Spleen (tissue), 11 donors: Measurements from ENCODE around the gene DCTPP1. TPM values are rescaled to one million over a fixed set of nuclear protein-coding genes. Genes with fewer than 3 reads are reported as not detected.

Experiments
- DNase-seq: peaks from one replicate; pipeline ENCODE4 v3.0.0-alpha.2; 2020
- H3K27ac ChIP-seq, 8 donors: fragments of 200-600 bp; sonication (generic) in 7 of 8; 1 replicate in 4 of 8; 2 replicates in 4 of 8; pipeline versions ENCODE4 v1.5.0 to v1.8.0; 2016 to 2021; ENCODE audit warnings: inconsistent platforms in 4 of 8, mild to moderate bottlenecking in 4 of 8, moderate library complexity in 1 of 8
- H3K27me3 ChIP-seq, 7 donors: fragments of 200-600 bp; sonication (generic) in 6 of 7; replicated peaks in 1 of 7; 1 replicate in 4 of 7; 2 replicates in 3 of 7; pipeline versions ENCODE4 v1.5.0 to v1.8.0; 2016 to 2021; ENCODE audit warnings: inconsistent platforms in 3 of 7, mild to moderate bottlenecking in 1 of 7
- H3K36me3 ChIP-seq, 6 donors: fragments of 200-600 bp; sonication (generic) in 5 of 6; 1 replicate in 4 of 6; 2 replicates in 2 of 6; pipeline versions ENCODE4 v1.5.0 to v1.8.0; 2016 to 2021; ENCODE audit warnings: inconsistent platforms in 2 of 6
- H3K4me1 ChIP-seq, 6 donors: fragments of 200-600 bp; sonication (generic) in 5 of 6; 1 replicate in 3 of 6; 2 replicates in 3 of 6; pipeline versions ENCODE4 v1.5.0 to v1.8.0; 2016 to 2021; ENCODE audit warnings: inconsistent platforms in 3 of 6
- H3K4me3 ChIP-seq, 8 donors: fragments of 200-600 bp; sonication (generic) in 7 of 8; 1 replicate in 4 of 8; 2 replicates in 4 of 8; pipeline versions ENCODE4 v1.5.0 to v1.8.0; 2016 to 2021; ENCODE audit warnings: inconsistent platforms in 4 of 8, mild to moderate bottlenecking in 4 of 8, moderate library complexity in 2 of 8
- H3K9me3 ChIP-seq, 8 donors: fragments of 200-600 bp; sonication (generic) in 7 of 8; 1 replicate in 4 of 8; 2 replicates in 4 of 8; pipeline versions ENCODE4 v1.5.0 to v1.8.0; 2016 to 2021; ENCODE audit warnings: inconsistent platforms in 4 of 8
- CTCF ChIP-seq, 11 experiments: fragments of 200-600 bp in 7 of 11; fragments of 450-650 bp in 4 of 11; sonication (generic) in 4 of 11; IDR thresholded peaks in 8 of 11; conservative IDR thresholded peaks in 3 of 11; 1 replicate in 7 of 11; 2 replicates in 4 of 11; pipeline versions ENCODE4 v1.4.0 to v1.8.0; 2016 to 2021; ENCODE audit warnings: antibody characterized with exemption in 11 of 11, inconsistent platforms in 4 of 11, mild to moderate bottlenecking in 1 of 11
- POLR2A ChIP-seq, 3 donors: fragments of 450-650 bp; IDR thresholded peaks; one replicate each; pipeline ENCODE4 v1.5.1; 2017; ENCODE audit warnings: antibody characterized with exemption in 3 of 3, mild to moderate bottlenecking in 1 of 3
- POLR2AphosphoS5 ChIP-seq, 3 donors: sonication (generic); formaldehyde crosslinking; IDR thresholded peaks; one replicate each; pipeline ENCODE4 v1.5.1; 2017; ENCODE audit warnings: antibody characterized with exemption in 3 of 3
- WGBS, 5 donors: extraction: QIAGEN DNeasy Blood & Tissue Kit in 3 of 5; methylation state at CpG; one replicate each; pipeline versions ENCODE4 v1.1.5 to v1.1.7; 2013 to 2018; 5-methylcytosine and 5-hydroxymethylcytosine counted together
- intact Hi-C: fragments of 100-400 bp; cut with DNase I; formaldehyde crosslinking; loops from one replicate; pipeline ENCODE4 v1.15.0; 2023; ENCODE audit warnings: low total_unique reads
- polyA plus RNA-seq, 3 donors: library from polyadenylated mRNA; stranded (reverse); fragments of 200-250 nt; gene quantifications; one replicate each; pipeline ENCODE4 v1.2.1, GENCODE V29; 2013
- total RNA-seq, 7 donors: library from RNA; depleted of rRNA in 3 of 7; stranded (reverse); fragments of >200 nt in 3 of 7; fragmentation: NEBNext Ultra II Directional in 4 of 7; extraction: Animal tissue kit (Norgen Biotek cat#: 25700) in 4 of 7; gene quantifications; one replicate each; pipeline versions ENCODE4 v1.1.0 to v1.2.1, GENCODE V29; 2016 to 2021
- donor health status: healthy with polysubstance abuse.
- donor health status: DM: no; HTN: no; CAD: no; lungs with moderate emphysema.
- donor health status: DM: no; HTN: no; CAD: no.
- donor health status: Bipolar disorder and iron deficiency.
- donor health status: healthy.
- donor health status: DM: no; HTN: no; CAD: no.
- donor health status: DM: yes; HTN: yes; CAD: no.

Gene DCTPP1
- total and polyA plus RNA-seq, 10 donors, result 17.6 to 49.1 (median 29.0) TPM

GRCh38 chr16:30417529-30418349 lies 12.1 kb downstream of the DCTPP1 start:
- H3K4me1 ChIP-seq, result peaks cover 4 to 21% (median 16%) of the 10 kb centered on the region in 6 donors
- DNase-seq, result peak; percentile 98
- 0 to 3% (median 1%) methylated on average over 22 to 140 of the region's 140 CpGs for WGBS, 5 donors
- peak in 1 of 3 donors; percentile 24 for TF ChIP-seq POLR2A (IDR thresholded peaks at IDR 0.05)
- peak in 9 of 11 experiments; percentile 10 to 48 (median 33) for TF ChIP-seq CTCF (IDR thresholded peaks at IDR 0.05 in 8 of 11, conservative IDR thresholded peaks at IDR 0.05 in 3 of 11)
- TF ChIP-seq POLR2AphosphoS5 (IDR thresholded peaks at IDR 0.05), result peak; percentile 90 to 94 (median 91)
- H3K27ac ChIP-seq, result peak overlapping the region; percentile 86 to 94 (median 89)
- no peaks in the 10 kb centered on the region for H3K9me3 ChIP-seq
- H3K27me3 ChIP-seq, result no peaks in the 10 kb centered on the region
- peak overlapping the region; percentile 51 to 77 (median 67) for H3K4me3 ChIP-seq
- peaks cover 0 to 40% (median 17%) of the 10 kb centered on the region in 6 donors for H3K36me3 ChIP-seq
- intact Hi-C loops, result no loop called here

- H3K9me3 ChIP-seq, result no peaks in the 10 kb centered on the region
- H3K36me3 ChIP-seq, result peaks cover 0 to 39% (median 11%) of the 10 kb centered on the region in 6 donors
- H3K27ac ChIP-seq, result peak overlapping the region; percentile 86 to 94 (median 89)
- WGBS, 5 donors, result 64 to 81% (median 70%) methylated on average over 16 to 18 of the region's 18 CpGs
- H3K4me1 ChIP-seq, result peaks cover 4 to 25% (median 16%) of the 10 kb centered on the region in 6 donors
- TF ChIP-seq POLR2A (IDR thresholded peaks at IDR 0.05) (no peak), CTCF (IDR thresholded peaks at IDR 0.05 in 8 of 11, conservative IDR thresholded peaks at IDR 0.05 in 3 of 11) (no peak), POLR2AphosphoS5 (IDR thresholded peaks at IDR 0.05) (no peak)
- DNase-seq, result no peak
- H3K4me3 ChIP-seq, result peak overlapping the region; percentile 51 to 77 (median 67)
- no peaks in the 10 kb centered on the region for H3K27me3 ChIP-seq
- intact Hi-C loops, result no loop called here
Measured at GRCh38 chr16:30416624-30417528, 13.0 kb downstream of the DCTPP1 start.

GRCh38 chr16:30416047-30416603 lies 13.7 kb downstream of the DCTPP1 start:
- 92 to 98% (median 96%) methylated on average over 4 of the region's 4 CpGs for WGBS, 5 donors
- TF ChIP-seq POLR2A (IDR thresholded peaks at IDR 0.05) (no peak), POLR2AphosphoS5 (IDR thresholded peaks at IDR 0.05) (no peak), CTCF (IDR thresholded peaks at IDR 0.05 in 8 of 11, conservative IDR thresholded peaks at IDR 0.05 in 3 of 11) (no peak)
- intact Hi-C loops, result no loop called here
- peaks cover 0 to 36% (median 8%) of the 10 kb centered on the region in 6 donors for H3K36me3 ChIP-seq
- no peak overlapping the region for H3K27ac ChIP-seq
- no peak for DNase-seq
- H3K9me3 ChIP-seq, result no peaks in the 10 kb centered on the region
- peaks cover 4 to 25% (median 16%) of the 10 kb centered on the region in 6 donors for H3K4me1 ChIP-seq
- no peaks in the 10 kb centered on the region for H3K27me3 ChIP-seq
- no peak overlapping the region for H3K4me3 ChIP-seq
